Astrocyte (in vitro differentiated cells and primary cell): Measurements from ENCODE around the gene STX3. TPM values are rescaled to one million over a fixed set of nuclear protein-coding genes. Genes with fewer than 3 reads are reported as not detected.

Source experiments
- DNase-seq: peaks from one replicate; pipeline ENCODE4 v3.0.0-alpha.2; 2010; ENCODE audit warnings: low read depth
- FAIRE-seq: peaks from 2 replicates; lab custom pipeline; 2011; peaks lifted over from hg19 to GRCh38; lab: Jason Lieb, UNC
- H2AFZ ChIP-seq: 2 replicates; pipeline ENCODE4 v1.6.0; 2012; ENCODE audit warnings: low read depth, low read length, inconsistent platforms
- H3K27ac ChIP-seq: 2 replicates; pipeline ENCODE4 v1.5.1; 2011; ENCODE audit warnings: low read depth, low read length, inconsistent platforms
- H3K27me3 ChIP-seq: 2 replicates; pipeline ENCODE4 v1.6.0; 2011; ENCODE audit warnings: low read length, inconsistent platforms; ENCODE audit not compliant: insufficient read depth
- H3K36me3 ChIP-seq: 2 replicates; pipeline ENCODE4 v1.5.1; 2011; ENCODE audit warnings: low read length, inconsistent platforms; ENCODE audit not compliant: insufficient read depth
- H3K4me1 ChIP-seq: 2 replicates; pipeline ENCODE4 v1.5.1; 2011; ENCODE audit warnings: low read length, inconsistent platforms; ENCODE audit not compliant: insufficient read depth
- H3K4me2 ChIP-seq: 2 replicates; pipeline ENCODE4 v1.6.0; 2012; ENCODE audit warnings: low read length, inconsistent platforms
- H3K4me3 ChIP-seq: 2 replicates; pipeline ENCODE4 v1.5.1; 2011; ENCODE audit warnings: low read depth, mild to moderate bottlenecking, low read length, inconsistent platforms; ENCODE audit not compliant: insufficient read depth
- H3K79me2 ChIP-seq: 2 replicates; pipeline ENCODE4 v1.6.0; 2012; ENCODE audit warnings: mild to moderate bottlenecking, low read length, inconsistent platforms; ENCODE audit not compliant: insufficient read depth
- H3K9ac ChIP-seq: 2 replicates; pipeline ENCODE4 v1.6.0; 2012; ENCODE audit warnings: mild to moderate bottlenecking, low read length, inconsistent platforms
- H3K9me3 ChIP-seq: 2 replicates; pipeline ENCODE4 v1.5.1; 2012; ENCODE audit warnings: low read depth, mild to moderate bottlenecking, low read length, inconsistent platforms; ENCODE audit not compliant: insufficient read depth
- H4K20me1 ChIP-seq: 2 replicates; pipeline ENCODE4 v1.6.0; 2012; ENCODE audit warnings: low read length, inconsistent platforms; ENCODE audit not compliant: insufficient read depth
- H3K27ac Mint-ChIP-seq: one replicate; pipeline ENCODE4 v1.8.0; 2021; ENCODE audit warnings: mild to moderate bottlenecking, mixed read lengths; ENCODE audit not compliant: unreplicated experiment
- H3K27me3 Mint-ChIP-seq: one replicate; pipeline ENCODE4 v1.8.0; 2021; ENCODE audit warnings: low read depth, mixed read lengths; ENCODE audit not compliant: unreplicated experiment
- H3K36me3 Mint-ChIP-seq: one replicate; pipeline ENCODE4 v1.8.0; 2021; ENCODE audit warnings: low read depth, mixed read lengths; ENCODE audit not compliant: unreplicated experiment
- H3K4me1 Mint-ChIP-seq: one replicate; pipeline ENCODE4 v1.8.0; 2021; ENCODE audit warnings: low read depth, mixed read lengths; ENCODE audit not compliant: unreplicated experiment
- H3K4me3 Mint-ChIP-seq: one replicate; pipeline ENCODE4 v1.8.0; 2021; ENCODE audit warnings: mild to moderate bottlenecking, moderate library complexity, mixed read lengths; ENCODE audit not compliant: unreplicated experiment
- H3K9me3 Mint-ChIP-seq: one replicate; pipeline ENCODE4 v1.8.0; 2021; ENCODE audit warnings: mild to moderate bottlenecking, mixed read lengths; ENCODE audit not compliant: unreplicated experiment
- EZH2 ChIP-seq: IDR thresholded peaks from 2 replicates; pipeline ENCODE4 v1.6.1; 2012; ENCODE audit warnings: mild to moderate bottlenecking, low read length, inconsistent platforms; ENCODE audit not compliant: insufficient read depth
- total RNA-seq: library from RNA; stranded (reverse); gene quantifications from 2 replicates; pipeline ENCODE4 v1.2.1, GENCODE V29; 2021
- TF ChIP-seq, protein P1 (sequence below): IDR thresholded peaks from 2 replicates; pipeline ENCODE4 v1.5.1; 2011; ENCODE audit warnings: low read depth, mild to moderate bottlenecking, inconsistent platforms, low read length, moderate library complexity; ENCODE audit not compliant: insufficient read depth

STX3 gene
- total RNA-seq, 1 donor from 2014 or later, result 61.2 TPM

DNA sequence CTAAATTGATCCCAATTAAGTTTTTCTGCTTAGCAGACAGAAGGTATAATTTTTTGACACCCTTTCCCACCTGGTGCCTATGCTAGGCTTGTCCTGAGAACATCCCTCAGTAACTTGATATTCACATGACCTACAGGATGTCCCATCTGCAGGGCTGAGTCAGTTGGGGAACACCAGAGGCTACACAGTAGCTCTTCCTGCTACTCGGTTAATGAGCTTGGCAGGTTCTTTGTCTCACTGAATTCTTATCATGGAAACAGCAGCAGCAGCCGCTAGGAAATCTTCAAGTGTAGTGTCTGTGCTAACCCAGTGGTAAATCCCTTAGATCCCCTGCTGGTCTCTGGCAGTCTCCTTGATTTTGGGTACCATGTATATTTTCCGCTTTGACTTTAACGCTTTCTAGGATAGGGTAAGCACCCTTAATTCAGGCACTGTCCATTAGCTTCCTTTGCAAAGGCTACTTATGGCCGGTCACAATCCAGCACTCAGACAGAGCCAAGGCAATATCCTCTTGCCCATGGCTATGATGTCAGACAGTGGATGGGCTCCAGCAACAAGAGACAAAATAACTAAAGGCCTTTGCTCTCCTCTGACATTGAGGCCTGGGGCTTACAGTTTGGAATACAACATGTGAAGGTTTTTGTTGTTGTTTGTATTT lies 46.9 kb downstream of the STX3 start:
- DNase-seq, result peak; percentile 22
- Histone ChIP-seq H3K36me3 (peaks cover 16% of the 10 kb centered on the region), H4K20me1 (peaks cover 4% of the 10 kb centered on the region), H3K4me2 (no peak overlapping the region), H2AFZ (no peak overlapping the region), H3K27me3 (no peaks in the 10 kb centered on the region), H3K4me1 (no peaks in the 10 kb centered on the region), H3K4me3 (no peak overlapping the region), H3K79me2 (no peaks in the 10 kb centered on the region), H3K27ac (no peak overlapping the region), H3K9ac (no peak overlapping the region), H3K9me3 (no peaks in the 10 kb centered on the region)
- H3K4me3 Mint-ChIP-seq, result no peak overlapping the region
- no peaks in the 10 kb centered on the region for H3K27me3 Mint-ChIP-seq
- no peaks in the 10 kb centered on the region for H3K9me3 Mint-ChIP-seq
- H3K36me3 Mint-ChIP-seq, result peaks cover 19% of the 10 kb centered on the region
- no peak for FAIRE-seq
- peaks cover 9% of the 10 kb centered on the region for H3K4me1 Mint-ChIP-seq
- TF ChIP-seq EZH2, result no peak
- TF ChIP-seq, protein P1, sequence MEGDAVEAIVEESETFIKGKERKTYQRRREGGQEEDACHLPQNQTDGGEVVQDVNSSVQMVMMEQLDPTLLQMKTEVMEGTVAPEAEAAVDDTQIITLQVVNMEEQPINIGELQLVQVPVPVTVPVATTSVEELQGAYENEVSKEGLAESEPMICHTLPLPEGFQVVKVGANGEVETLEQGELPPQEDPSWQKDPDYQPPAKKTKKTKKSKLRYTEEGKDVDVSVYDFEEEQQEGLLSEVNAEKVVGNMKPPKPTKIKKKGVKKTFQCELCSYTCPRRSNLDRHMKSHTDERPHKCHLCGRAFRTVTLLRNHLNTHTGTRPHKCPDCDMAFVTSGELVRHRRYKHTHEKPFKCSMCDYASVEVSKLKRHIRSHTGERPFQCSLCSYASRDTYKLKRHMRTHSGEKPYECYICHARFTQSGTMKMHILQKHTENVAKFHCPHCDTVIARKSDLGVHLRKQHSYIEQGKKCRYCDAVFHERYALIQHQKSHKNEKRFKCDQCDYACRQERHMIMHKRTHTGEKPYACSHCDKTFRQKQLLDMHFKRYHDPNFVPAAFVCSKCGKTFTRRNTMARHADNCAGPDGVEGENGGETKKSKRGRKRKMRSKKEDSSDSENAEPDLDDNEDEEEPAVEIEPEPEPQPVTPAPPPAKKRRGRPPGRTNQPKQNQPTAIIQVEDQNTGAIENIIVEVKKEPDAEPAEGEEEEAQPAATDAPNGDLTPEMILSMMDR, result no peak
- peak overlapping the region; percentile 29 for H3K27ac Mint-ChIP-seq

DNA sequence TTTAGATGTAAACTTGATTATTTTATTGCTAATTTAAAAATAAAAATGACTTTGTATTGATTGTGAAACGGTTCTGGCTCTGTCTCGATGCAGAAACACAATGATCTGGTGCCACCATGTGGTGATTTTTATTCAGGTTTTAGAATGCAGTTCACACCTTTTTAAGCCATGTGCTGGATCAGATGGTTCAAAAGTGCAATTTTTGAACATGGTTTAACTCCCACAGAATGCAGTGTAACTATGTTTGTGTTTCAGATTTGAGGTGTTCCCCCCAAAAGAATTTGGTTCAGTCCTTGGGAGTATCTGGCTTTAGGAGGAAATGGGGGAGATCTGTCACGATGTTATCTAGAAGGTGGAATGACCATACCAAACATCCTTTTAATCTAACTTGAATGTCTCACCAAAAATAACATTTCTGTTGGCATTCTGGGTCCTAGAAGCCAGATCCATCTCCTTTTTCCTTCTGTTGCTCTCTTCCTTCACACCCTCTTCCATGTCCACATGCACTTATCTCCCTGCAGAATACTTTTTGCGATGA lies 47.5 kb downstream of the STX3 start:
- H3K9me3 ChIP-seq, result no peaks in the 10 kb centered on the region
- H3K9me3 Mint-ChIP-seq, result no peaks in the 10 kb centered on the region
- no peaks in the 10 kb centered on the region for H3K4me1 ChIP-seq
- peaks cover 17% of the 10 kb centered on the region for H3K36me3 Mint-ChIP-seq
- DNase-seq, result peak; percentile 32
- no peak overlapping the region for H2AFZ ChIP-seq
- peaks cover 18% of the 10 kb centered on the region for H3K36me3 ChIP-seq
- no peak overlapping the region for H3K27ac Mint-ChIP-seq
- no peak overlapping the region for H3K4me2 ChIP-seq
- peaks cover 9% of the 10 kb centered on the region for H3K4me1 Mint-ChIP-seq
- H4K20me1 ChIP-seq, result peaks cover 4% of the 10 kb centered on the region
- H3K27me3 Mint-ChIP-seq, result no peaks in the 10 kb centered on the region
- H3K4me3 Mint-ChIP-seq, result no peak overlapping the region
- no peak for FAIRE-seq
- H3K4me3 ChIP-seq, result no peak overlapping the region
- TF ChIP-seq, protein P1, result peak; percentile 68
- TF ChIP-seq EZH2, result no peak
- no peaks in the 10 kb centered on the region for H3K27me3 ChIP-seq
- no peak overlapping the region for H3K27ac ChIP-seq
- no peaks in the 10 kb centered on the region for H3K79me2 ChIP-seq
- H3K9ac ChIP-seq, result no peak overlapping the region

DNA sequence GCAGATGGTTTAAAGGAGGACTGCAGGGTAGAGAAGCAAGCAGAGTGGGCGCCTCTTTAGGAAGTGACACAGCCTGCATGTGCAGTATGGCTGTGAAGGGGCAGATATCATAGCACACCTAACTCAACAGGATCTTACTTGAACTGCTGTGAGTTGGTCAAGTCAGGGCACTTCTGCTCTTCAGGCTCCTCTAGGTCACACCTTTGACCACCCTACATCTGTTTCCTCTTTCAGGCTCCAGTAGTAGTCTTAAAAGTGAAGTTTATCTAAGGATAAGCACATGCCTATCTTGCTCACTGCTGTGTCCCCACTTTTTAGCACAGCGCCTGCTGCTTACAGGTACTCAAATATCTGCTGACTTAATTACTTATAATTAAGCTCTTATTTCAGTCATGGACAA lies 48.9 kb downstream of the STX3 start:
- H3K4me1 Mint-ChIP-seq, result peaks cover 9% of the 10 kb centered on the region
- no peak overlapping the region for H2AFZ ChIP-seq
- no peak overlapping the region for H3K27ac ChIP-seq
- H3K36me3 ChIP-seq, result peaks cover 22% of the 10 kb centered on the region
- H3K9ac ChIP-seq, result no peak overlapping the region
- DNase-seq (no peak), FAIRE-seq (no peak)
- H3K27me3 Mint-ChIP-seq, result no peaks in the 10 kb centered on the region
- H4K20me1 ChIP-seq, result peaks cover 4% of the 10 kb centered on the region
- no peaks in the 10 kb centered on the region for H3K27me3 ChIP-seq
- TF ChIP-seq, protein P1, result no peak
- TF ChIP-seq EZH2, result no peak
- H3K79me2 ChIP-seq, result no peaks in the 10 kb centered on the region
- no peak overlapping the region for H3K4me3 ChIP-seq
- no peak overlapping the region for H3K27ac Mint-ChIP-seq
- no peaks in the 10 kb centered on the region for H3K9me3 Mint-ChIP-seq
- H3K4me2 ChIP-seq, result no peak overlapping the region
- no peaks in the 10 kb centered on the region for H3K4me1 ChIP-seq
- peaks cover 17% of the 10 kb centered on the region for H3K36me3 Mint-ChIP-seq
- H3K4me3 Mint-ChIP-seq, result no peak overlapping the region
- H3K9me3 ChIP-seq, result no peaks in the 10 kb centered on the region
